Umbilical cord (tissue), 2 donors: ENCODE measurements around the gene TNFRSF4. TPM values are rescaled to one million over a fixed set of nuclear protein-coding genes. Genes with fewer than 3 reads are reported as not detected.
"Not testable (repeated sequence)": the region's sequence is repeated elsewhere in the genome, so short reads cannot be mapped to it uniquely, and the experiment has no call there.

Experiments used
- DNase-seq: peaks from one replicate; pipeline ENCODE4 v3.0.0-alpha.2; 2015; ENCODE audit warnings: low spot score
- total RNA-seq: library from RNA; depleted of rRNA; stranded (reverse); fragments of >200 nt; gene quantifications from one replicate; pipeline ENCODE4 v1.2.3, GENCODE V29; 2014; ENCODE audit warnings: low replicate concordance; ENCODE audit not compliant: insufficient read depth

TNFRSF4 gene
- total RNA-seq, 1 donor from 2014 or later = not detected

DNA sequence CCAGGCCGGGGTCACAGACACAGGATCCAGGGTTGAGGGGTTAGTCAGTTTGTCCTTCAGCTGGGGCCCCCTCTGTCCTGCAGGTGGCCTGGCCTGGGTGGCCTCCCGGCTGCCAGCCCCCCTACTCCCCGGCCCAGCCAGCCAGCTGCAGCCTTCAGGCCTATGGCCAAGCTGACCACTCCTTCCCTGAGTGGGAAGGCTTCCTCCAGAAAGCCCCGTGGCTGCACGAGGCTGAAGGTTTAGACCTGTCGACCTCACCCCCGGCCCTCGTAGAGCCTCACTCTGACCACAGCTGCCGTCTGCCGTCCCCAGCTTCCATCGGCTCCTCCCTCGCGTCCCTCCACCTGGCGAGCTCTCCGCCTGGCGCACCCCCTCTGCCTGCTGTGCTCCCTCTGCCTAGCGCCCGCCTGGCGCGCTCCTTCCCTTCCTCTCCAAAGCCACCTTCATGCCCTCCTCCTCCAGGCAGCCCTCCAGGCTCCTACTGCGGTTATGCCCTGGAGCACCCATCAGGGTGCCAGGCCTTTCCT lies 30.7 kb downstream of the TNFRSF4 start:
- no peak for DNase-seq

DNA sequence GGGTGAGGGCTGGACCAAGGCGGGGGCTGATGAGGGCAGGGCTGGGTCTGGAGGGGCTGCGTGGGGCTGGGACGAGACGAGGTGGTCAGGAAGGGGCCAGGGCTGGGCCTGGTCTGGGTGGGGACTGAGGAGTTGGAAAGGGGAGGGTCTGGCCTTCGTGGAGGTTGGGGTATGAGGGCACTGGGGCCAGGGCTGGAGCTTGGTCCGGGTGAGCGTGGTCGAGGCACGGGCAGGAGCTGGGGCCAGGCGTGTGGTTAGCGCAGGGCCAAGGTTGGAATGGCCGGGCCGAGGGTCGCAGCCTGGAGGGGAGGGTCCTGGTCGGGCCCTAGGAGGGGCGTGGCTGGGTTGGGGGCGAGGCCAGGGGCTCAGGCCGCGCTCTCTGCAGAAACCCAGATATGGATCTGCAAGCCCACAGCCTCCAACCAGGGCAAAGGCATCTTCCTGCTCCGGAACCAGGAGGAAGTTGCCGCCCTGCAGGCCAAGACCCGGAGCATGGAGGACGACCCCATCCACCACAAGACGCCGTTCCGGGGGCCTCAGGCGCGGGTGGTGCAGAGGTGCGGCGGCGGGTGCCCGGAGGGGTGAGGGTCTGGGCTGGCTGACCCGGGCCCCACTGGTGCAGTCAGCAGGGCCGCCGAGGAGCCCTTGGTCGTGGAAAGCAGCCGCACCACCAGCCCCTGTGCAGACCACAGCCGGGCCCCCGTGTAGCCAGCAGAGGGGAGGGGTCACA lies 31.3 kb downstream of the TNFRSF4 start:
- DNase-seq = no peak

DNA sequence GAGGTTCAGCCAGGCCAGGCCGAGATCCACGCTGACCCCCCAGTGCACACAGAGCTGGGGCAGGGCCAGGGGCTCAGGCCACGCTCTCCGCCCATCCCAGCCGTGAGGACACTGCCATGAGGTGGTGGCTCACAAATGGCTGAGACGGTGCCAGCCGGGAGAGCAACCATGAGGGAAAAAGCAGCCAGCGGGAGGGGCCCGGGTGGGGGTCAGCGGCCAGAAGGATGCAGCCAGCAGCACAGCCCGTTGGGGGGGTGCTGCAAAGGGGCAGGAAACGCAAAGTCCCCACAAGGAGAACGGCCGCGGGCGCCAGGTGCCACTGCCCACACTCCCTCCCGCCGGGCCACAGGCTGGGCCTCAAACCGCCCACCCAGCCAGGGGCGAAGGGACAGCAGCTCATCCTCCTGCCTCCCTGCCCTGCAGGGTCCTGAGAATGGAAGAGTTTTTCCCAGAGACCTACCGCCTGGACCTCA lies 32.0 kb downstream of the TNFRSF4 start:
- no peak for DNase-seq

DNA sequence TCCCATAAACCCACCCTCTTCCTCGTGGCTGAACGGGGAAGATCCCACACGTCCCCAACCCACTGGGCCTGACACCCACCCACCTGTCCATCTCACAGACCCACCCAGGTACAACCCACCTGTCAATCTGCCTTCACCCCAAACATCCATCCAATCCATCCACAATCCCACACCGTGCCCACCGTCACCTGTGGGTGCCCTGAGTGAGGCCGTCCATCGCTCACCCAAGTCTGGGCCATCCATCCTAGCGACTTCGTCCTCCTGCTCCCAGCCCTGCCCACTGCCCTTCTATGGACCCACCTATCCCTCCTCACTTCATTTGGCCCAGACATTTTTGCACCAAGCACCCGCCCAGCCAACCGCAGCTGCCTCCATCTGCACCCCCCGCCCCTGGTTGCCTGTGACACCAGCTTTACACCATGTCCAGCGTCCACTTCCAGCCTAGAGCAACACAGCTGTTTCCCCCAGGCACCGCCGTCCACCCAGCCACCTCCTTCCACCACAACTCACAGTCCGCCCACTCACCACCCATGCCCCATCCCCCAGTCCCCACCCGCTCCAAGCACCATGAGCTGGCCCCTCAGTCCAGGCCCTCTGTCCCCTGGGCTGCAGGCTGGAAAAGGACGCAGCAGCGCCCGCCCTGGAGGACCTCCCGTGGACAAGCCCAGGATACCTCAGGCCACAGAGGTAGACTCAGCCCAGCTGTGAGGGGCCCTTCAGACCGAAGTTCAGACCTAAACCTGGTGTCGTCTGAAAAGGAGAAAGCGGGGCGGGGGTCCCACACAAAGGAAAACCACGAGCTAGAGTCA lies 32.6 kb downstream of the TNFRSF4 start:
- no peak for DNase-seq

DNA sequence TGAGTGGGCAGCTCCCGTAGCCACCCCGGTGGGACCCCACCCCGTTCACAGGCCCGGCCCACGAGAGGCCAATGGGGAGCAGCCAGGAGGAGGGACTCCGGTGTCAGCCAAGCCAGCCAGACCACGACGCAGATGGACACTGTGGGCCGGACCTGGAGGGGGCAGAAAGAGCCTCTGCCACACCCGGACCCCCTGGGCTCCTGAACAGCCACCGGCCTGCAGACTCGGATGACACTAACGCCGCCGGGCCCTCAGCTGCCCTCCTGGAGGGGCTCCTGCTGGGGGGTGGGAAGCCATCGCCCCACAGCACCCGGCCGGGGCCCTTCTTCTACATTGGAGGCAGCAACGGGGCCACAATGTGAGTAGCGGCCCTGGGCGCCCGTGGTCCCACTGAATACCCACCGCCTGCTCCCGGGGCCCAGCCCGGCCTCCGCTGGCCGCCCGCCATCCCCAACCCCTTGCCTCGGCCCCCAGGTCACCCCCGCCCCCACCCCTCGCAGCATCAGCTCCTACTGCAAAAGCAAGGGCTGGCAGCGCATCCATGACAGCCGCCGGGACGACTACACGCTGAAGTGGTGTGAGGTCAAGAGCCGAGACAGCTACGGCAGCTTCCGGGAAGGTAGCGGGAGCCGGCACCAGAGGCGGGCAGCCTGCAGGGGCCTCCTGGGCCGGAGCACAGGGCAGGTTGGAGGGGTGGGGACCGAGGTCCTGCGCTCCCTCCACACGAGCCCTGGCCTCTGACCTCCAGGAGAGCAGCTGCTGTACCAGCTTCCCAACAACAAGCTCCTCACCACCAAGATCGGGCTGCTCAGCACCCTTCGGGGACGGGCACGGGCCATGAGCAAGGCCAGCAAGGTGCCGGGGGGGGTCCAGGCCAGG lies 33.7 kb downstream of the TNFRSF4 start:
- no peak for DNase-seq

DNA sequence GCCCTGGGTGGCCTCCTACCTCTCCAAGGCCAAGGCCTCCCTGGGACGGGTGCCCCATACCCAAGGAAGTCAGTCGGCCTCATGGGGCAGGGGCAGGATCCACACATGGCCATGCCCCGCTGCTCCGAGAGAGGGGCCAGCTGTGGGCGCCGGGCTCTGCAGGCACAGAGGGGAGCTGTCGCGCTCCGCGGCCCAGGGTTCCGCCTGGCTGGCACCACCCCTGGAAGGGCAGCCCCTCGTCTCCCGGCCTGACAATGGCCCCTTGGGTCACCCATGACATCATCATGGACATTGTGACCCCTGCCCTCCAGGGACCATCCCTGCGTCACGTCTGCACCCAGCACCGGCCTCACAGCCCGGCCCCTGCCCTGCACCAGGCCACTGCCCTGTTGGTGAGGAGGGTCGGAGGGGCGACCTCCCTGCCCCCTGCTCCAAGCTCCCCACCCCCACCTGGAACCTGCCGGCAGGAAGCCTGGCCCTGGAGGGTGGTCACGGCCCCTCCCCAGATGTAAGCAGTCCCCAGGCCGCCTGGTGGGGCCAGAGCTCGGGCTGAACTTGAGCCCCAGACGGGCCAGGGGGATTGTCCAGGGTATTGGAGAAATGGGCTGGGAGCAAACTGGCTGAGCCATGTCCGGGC lies 34.5 kb downstream of the TNFRSF4 start:
- DNase-seq = no peak

DNA sequence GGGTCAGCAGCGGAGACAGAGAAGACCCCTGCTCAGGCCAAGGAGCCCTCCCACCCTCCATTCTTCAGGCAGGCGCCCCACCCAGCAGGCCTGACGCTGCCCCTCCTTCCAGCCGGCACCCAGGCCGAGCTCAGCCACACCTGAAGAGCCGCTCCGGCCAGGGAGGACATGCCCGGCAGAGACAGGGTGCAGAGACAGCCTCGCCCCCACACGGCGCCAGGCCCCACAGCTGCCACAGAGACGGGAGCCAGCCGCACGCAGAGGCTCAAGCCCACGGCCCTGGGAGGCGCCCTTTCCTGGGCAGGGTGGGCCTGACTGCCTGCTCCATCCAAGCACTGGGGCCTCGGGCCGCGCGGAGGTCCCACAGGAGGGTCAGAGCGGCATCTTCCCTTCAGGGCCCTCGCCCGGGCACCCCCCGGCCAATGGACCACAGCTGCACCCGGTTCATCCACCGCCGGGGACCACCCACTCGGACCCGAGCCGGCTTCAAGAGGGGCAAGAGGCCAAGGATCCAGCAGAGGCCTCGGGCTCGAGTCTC lies 35.1 kb downstream of the TNFRSF4 start:
- no peak for DNase-seq

DNA sequence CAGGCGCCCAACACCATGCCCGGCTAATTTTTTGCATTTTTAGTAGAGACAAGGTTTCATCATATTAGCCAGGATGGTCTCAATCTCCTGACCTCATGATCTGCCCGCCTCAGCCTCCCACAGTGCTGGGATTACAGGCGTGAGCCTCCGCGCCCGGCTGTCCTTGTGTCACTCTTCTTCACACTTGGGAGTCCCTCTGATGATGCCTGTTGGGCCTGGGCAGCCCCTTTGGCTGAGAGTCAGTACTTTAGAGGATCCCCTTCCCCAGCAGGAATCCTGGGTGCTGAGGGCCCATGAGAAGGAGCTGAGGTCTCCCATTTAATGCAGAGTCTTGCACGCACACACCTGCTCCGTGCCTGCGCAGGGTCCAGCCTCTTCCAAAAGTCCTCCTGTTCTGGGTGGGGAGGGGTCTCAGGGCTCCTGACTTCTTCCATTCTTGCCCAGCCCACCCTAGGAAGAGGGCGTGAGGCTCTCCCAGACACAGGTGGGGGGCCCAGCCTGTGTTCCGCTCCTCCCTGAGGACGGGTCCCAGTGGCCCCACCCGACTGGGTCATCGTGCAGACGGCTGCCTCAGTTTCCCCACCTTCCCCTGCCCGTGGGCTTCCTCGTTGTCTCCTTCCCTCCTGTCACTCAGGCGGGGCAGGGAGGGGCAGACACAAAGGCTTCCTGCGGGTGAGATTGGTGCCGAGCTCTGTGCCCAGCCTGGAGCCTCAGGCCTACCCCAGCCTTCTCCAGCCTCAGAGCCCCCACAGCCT lies 36.3 kb downstream of the TNFRSF4 start:
- DNase-seq = no peak

DNA sequence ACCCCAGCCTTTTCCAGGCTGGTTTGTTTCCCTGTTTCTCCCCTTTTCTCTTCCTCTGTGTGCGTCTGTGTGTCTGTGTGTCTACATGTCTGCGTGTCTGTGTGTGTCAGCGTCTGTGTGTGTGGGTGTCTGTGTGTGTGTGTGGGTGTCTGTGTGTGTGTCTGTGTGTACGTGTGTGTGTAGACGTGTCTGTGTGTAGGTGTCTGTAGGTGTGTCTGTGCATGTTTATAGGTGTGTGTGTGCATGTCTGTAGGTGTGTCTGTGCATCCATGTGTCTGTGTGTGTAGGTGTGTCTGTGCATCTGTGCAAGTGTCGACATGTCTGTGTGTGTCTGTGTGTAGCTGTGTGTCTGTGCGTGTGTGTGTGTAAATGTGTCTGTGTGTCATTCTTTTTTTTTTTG lies 37.0 kb downstream of the TNFRSF4 start:
- DNase-seq = no peak

DNA sequence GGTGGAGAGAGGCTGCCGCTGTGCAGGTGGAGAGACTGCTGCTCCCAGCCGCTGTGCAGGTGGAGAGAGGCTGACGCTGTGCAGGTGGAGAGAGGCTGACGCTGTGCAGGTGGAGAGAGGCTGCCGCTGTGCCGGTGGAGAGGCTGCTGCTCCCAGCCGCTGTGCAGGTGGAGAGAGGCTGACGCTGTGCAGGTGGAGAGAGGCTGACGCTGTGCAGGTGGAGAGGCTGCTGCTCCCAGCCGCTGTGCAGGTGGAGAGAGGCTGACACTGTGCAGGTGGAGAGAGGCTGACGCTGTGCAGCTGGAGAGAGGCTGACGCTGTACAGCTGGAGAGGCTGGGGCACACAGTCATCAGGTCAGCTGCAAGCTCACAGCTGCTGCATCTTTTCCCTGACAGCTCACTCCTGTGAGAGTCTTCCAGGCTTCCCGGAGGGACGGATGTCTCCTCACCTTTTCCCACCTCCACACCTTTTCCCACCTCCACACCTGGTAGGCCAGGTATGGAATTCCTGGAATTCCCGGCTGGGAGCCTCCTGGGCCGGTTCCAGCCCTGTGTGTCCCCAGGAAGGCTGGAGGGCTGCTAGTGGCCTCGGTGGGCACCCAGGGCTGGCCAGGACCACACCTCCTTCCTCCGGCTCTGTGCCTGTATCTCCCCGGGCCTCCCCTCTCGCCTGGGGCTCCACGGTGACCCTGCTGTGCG lies 37.7 kb downstream of the TNFRSF4 start:
- not testable (repeated sequence) for DNase-seq

DNA sequence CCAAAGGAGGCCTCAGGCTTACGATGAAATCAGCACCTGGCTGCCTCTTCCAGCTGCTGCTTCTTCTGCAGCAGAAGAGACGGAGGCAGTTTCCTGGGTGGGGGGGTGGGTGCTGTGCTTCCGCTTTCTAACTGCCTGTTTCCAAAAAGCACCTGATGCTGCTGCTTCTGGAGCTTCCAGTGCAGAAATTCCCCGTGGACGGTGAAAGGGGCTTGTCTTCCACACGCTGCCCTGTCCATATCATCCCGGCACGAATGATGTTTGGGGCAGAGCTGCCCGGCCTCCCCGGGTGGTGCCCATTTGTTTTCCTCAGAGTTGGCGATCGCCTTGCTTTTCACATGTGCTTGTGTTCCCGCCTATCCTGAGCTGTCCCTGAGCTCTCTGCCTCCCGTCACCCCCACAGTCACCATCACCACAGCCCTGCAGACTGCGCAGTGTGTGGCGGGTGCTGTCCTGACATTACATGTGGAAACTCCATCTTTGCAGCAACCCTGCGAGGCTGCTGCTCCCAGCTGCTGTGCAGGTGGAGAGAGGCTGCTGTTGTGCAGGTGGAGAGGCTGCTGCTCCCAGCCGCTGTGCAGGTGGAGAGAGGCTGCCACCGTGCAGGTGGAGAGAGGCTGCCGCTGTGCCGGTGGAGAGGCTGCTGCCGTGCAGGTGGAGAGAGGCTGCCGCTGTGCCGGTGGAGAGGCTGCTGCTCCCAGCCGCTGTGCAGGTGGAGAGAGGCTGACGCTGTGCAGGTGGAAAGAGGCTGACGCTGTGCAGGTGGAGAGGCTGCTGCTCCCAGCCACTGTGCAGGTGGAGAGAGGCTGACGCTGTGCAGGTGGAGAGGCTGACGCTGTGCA lies 38.5 kb downstream of the TNFRSF4 start:
- DNase-seq = no peak

DNA sequence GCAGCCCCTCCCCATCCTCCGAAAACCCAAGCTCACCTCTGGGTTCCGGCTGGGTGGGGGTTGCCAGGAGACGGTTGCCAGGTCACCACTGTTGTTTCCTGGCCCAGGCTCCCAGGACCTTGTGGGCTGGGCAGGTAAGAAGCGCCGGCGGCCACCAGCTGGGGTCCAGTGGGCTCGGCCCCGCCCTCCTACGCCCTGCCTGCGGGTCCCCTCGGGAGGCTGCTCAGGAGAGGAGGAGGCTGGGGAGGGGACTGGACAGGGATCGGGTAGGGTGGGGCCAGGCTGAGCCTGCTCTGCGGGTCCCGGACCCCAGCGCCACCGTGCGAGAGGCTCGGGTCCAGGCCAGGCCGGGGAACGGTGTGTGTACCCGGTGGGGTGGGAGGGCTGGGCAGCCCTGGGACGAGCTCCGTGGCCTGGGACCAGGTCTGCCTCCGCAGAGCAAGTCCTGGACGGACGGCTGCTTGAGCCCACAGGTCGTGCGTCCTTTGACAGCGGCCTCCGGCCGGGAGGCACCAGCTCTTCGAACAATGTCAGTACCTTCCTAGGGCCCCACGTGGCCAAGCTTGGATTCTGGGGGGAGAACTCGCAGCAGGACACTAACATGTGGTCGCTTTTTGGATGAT lies 40.0 kb downstream of the TNFRSF4 start, which contains the start of gene TTLL10:
TTLL10 (plus strand) TSS at position 88 of the 623 bp plus-strand sequence. CDS start 5,336 bp downstream, outside the sequence.
- no peak for DNase-seq

DNA sequence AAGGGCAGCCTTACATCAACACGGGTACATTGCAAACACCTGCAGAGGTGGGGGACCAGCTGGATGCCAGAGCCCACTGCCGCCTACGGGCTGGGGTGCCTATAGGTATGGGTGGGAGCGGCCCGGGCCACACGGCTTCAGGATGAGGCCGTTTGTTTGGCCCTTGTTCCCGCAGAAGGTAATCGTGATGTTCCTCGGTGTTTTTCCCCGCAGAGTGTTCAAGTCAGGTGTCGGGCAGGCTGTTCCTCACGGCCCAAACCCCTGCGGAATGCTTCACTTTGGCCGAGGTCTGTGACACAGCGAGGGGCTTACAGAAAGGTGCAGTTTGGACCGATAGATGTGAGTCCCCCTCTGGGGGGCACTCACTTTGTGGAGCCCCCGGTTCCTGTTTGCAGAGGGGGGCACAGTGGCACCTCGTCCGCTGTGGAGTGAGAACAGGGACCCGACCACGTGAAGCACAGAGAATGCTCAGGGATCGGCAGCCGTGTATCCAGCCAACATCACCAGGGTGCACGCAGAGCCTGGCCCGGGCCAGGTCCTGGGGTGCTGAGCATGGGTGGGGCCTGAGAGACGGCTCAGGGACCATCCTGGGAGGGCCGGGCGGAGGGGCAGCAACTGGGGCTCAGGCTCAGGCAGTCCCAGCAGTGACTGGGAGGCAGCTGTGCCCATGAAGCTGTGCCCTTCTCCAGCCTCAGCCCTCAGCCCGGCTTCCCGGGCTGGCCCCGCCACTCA lies 40.7 kb downstream of the TNFRSF4 start:
- no peak for DNase-seq

DNA sequence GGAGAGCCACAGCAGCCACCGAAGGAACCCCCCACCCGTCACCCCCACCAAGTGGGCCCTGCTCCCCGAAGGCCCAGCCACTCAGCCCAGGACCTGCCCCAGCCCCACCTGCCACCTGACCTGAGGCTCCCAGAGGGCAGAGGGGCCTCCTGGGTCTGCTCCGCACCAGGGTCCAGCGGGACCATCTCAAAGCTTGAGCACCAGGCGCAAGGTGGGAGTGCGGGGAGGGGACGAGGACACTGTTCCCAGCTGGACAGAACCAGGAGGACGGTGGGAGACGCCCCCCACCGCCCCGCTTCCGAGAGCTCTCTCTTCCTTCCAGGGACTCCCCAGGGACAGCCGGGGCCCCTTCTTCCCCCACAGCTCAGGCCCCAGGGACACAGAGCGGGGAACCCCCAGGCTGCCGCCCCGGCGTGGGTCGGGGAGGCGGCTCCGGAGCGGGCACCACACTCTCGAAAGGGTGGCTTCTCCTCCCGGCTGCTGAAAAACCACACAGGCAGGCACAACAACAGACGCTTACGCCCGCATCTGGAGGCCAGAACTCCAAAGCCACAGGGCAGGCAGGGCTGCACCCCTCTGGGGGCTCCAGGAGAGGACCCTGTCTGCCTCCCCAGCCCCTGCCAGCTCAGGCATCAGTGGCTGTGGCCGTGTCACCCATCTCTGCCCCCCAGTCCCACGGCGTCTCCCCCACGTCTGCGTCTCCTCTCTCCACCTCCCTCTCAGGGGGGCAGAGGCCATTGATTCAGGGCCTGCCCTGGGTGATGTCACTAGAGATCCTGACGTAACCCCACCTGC lies 42.2 kb downstream of the TNFRSF4 start:
- no peak for DNase-seq

DNA sequence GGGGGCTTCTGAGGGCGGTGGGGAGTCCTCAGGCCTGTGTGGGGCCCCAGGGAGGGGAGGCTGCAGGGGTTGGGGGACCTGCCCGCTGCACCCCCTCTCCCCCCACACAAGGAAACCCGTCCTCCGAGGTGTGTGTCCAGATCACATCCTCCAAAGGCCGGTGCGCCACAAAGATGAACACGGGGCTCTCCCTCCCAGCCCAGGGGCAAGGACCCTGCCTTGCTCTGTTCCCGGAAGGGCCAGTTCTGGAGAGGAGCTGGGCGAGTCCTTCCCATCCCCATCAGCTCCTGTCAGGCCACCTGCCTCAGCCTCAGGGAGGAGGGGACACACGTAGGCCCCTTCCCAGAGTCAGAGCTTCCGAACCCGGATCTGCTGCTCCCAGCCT lies 42.8 kb downstream of the TNFRSF4 start:
- no peak for DNase-seq
